ENCODE measurements around the gene MAP7D1.
A peak's percentile ranks its signal among the peaks of the same experiment; 100 is the strongest.

MAP7D1 gene

GRCh38 chr1:36155408-36156328, at the start of gene MAP7D1:
TSS of gene MAP7D1 (plus strand) at chr1:36156160. CDS start at chr1:36156418, 258 bp downstream.
- DNase-seq = peak; percentile 72 to 98 (median 88)
- intact Hi-C loops (cut with DNase I) = loop anchor here (10.0 kb wide), 1 partner anchor 209 kb away; no protein-coding TSS in a partner anchor

- intact Hi-C loops (cut with DNase I) = no loop called here
Observed at GRCh38 chr1:36106269-36106668, 49.7 kb upstream of the MAP7D1 start.

DNA sequence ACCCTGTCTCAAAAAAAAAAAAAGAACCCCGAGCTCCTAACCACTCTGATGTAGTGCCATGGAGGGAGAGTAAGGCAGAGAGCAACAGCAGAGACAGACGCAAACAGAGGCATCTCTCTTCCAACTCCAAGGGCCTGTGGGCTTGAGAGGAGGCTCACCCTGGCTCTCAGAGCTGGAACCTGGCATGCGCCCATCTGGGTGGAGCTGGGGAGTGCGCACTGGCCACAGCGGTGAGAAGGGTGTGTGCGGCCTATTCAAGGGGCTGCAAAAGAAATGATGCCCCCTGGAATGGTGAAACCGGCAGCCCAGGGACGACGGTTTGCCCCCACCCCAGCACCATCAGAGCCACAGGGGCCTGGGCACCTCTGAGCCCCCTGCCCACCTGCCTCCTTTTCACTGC, 48.6 kb upstream of the MAP7D1 start:
- no peak for DNase-seq

More at GRCh38 chr1:36106269-36106668, 49.7 kb upstream of the MAP7D1 start:
- DNase-seq = no peak

DNA sequence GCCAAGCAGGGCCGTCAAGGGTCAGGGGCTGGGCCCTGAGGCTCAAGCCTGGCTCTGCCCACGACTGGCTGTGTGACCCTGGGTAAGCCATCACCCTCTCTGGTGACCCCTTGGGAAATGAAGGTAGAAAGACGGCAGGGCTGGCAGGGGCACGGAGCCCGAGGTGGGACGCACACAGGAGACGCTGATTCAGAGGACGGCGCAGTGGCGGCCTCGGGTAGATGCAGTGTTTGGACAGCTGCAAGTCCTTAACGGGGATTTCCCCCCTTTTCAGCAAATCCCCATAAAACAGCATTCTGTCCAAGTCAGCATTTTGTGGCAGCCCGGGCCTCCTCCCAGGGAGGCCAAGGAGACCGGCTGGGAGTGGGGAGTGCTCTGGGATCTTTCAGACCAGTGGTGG, 47.6 kb upstream of the MAP7D1 start:
- intact Hi-C loops (cut with DNase I) = no loop called here
- DNase-seq = no peak

More for the DNA sequence above, 48.6 kb upstream of the MAP7D1 start:
- intact Hi-C loops (cut with DNase I) = no loop called here

- DNase-seq = no peak
- intact Hi-C loops (cut with DNase I) = no loop called here
Observed at GRCh38 chr1:36109041-36109679, 46.8 kb upstream of the MAP7D1 start.

GRCh38 chr1:36111151-36111550, 44.8 kb upstream of the MAP7D1 start:
- intact Hi-C loops (cut with DNase I) = no loop called here
- DNase-seq = no peak

DNA sequence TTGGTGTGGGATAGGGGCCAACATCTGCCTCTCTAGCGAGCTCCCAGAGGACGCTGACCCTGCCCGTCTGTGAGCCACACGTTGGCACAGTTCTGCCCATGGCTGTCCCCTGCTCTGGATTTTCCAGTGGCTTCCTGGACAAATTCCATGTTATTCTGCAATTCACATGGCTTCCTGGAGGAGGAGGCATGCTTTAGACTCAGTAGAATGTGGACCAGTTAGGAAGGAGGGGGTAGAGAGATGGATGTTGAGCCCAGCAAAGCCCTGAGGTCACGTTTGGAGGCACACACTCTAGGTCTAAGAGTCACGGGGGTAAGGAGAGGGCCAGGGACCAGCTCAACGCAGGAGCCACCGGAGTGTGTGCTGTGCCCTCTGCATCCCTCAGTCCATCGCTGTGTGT, 43.1 kb upstream of the MAP7D1 start:
- DNase-seq = no peak
- intact Hi-C loops (cut with DNase I) = no loop called here

DNA sequence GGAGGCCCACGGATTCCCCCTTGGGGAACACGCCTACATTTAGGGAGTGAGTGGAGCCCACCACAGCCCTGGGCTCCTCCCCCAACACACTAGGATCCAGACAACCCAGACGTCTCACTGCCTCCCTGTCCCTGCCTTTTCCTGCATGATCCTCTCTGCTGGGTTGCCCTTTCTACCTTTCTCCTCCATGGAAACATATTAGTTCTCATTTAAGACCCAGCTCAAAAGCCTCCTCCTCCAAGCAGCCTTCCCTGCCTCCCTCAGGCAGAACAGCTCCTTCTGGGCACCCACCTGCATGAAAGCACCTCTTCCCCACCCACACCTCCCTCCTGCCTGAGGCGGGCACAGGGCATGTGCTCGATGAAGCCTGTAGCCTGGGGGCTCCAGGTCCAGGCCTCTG, 41.6 kb upstream of the MAP7D1 start:
- no peak for DNase-seq
- intact Hi-C loops (cut with DNase I) = no loop called here

DNA sequence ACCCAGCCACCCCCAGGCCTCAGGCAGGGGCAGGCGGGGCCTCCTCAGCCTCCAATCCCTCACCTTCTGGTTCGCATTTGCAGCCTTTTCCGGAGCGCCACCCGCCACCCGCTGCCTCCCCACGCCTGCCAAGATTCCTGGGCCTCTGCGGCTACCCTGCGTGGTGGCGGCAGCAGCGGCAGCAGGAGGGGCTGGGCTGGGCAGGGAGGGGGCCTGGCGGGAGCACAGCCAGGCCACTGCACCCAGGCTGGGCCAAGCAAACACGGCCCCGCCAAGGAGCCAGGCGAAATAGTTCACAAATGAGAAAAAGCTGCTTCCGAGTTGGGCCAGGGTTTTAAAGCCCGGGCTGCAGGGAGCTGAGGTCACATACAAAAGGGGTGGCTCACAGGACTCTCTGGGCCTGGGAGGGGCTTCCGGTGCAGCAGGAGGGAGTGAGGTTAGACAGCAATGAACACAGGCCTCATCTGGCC, 40.7 kb upstream of the MAP7D1 start:
- peak in 1 of 10 donors; percentile 34 for DNase-seq
- intact Hi-C loops (cut with DNase I) = no loop called here

DNA sequence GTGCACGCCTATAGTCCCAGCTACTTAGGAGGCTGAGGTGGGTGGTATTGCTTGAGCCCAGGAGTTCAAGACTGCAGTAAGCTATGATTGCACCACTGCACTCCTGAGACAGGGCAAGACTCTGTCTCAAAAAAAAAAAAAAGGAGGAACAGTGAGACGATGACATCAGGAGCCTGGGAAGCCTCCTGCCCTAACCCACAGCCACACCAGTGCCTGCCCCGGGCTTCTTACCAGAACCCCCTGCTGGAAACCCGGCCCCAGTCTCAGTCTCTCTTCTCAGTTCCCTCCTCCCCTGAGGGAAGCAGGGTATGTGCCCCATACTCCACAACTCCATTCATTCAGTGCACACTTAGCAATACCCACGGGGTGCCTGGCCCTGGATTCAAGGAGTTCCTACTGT, 40.0 kb upstream of the MAP7D1 start:
- intact Hi-C loops (cut with DNase I) = no loop called here
- no peak for DNase-seq

GRCh38 chr1:36116901-36117300, 39.1 kb upstream of the MAP7D1 start:
- no peak for DNase-seq
- intact Hi-C loops (cut with DNase I) = no loop called here

DNA sequence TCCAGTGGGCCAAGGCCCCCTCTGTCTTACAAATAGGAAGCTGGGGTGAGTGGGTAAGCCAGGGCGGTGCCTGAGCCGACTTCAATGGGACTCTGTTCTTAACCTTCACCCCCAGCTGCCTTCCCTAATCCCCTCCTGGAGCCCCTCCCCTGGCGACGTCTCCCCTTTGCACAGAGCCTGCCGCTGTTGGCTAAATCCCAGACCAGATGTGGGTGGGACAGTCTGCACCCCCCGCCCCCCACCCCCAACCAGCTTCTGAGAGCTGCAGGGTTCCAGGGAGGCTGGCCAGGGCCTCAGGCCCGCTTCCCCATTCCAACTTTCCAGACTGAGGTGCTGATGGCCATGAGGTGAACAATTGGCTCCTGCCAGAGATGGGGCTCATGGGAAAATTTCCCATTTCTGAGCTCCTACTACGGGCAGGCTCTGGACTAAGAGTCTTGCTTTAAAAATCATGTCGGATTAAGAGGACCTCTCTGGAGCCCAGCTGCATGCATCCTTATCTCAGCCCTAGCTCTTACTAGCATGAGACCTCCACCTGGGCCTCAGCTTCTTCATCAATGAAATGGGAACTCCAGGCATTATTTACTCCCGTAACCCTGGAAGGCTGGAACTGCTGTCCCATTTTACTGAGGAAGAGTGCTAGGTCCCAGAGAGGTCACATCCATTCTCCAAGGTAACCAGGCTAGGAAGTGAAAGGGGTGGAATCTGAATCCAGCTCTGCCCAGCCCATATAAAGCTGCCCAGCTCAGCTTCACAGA, 37.3 kb upstream of the MAP7D1 start:
- DNase-seq = no peak
- intact Hi-C loops (cut with DNase I) = no loop called here

DNA sequence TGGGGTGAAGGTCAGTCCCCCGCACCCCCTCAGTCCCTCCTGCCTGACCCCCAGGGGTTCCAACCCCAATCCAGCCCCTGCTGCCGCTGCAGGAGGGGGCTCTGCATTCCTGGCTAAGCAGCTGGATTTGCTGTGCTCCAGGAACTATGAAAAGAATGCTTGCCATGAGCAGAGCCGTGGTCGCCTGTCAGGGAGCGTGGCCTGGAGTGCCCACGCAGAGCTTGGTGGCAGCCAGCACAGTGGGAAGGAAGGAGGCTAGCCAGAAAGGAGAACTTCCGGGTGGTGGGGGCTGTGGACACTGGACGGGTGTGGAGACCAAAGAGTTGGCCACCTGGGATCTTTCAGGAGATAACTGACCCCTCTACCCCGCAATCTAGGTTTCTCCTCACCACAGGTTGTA, 36.5 kb upstream of the MAP7D1 start:
- no peak for DNase-seq
- intact Hi-C loops (cut with DNase I) = no loop called here

GRCh38 chr1:36122062-36123030, 33.6 kb upstream of the MAP7D1 start:
- DNase-seq = no peak
- intact Hi-C loops (cut with DNase I) = no loop called here

DNA sequence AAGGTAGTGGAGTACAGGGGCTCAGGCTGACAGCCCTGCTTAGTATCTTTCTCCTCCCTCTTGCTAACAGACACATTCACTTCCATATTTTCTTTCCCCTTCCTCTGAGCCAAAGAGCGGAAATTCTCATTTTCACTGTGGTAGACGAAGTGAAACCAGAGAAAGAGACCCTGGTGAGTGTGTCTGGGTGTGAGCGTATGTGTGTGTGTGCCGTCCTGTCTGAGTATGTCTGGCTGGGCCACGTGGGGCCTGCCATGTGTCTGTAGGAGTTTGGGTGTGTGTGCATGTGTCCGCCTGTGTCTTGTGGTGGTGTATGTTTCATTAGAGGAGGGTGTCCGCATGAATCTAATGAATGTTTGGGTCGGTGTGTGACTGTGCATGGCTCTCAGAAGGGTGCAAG, 32.6 kb upstream of the MAP7D1 start:
- peak in 1 of 10 donors; percentile 8 for DNase-seq
- intact Hi-C loops (cut with DNase I) = no loop called here

DNA sequence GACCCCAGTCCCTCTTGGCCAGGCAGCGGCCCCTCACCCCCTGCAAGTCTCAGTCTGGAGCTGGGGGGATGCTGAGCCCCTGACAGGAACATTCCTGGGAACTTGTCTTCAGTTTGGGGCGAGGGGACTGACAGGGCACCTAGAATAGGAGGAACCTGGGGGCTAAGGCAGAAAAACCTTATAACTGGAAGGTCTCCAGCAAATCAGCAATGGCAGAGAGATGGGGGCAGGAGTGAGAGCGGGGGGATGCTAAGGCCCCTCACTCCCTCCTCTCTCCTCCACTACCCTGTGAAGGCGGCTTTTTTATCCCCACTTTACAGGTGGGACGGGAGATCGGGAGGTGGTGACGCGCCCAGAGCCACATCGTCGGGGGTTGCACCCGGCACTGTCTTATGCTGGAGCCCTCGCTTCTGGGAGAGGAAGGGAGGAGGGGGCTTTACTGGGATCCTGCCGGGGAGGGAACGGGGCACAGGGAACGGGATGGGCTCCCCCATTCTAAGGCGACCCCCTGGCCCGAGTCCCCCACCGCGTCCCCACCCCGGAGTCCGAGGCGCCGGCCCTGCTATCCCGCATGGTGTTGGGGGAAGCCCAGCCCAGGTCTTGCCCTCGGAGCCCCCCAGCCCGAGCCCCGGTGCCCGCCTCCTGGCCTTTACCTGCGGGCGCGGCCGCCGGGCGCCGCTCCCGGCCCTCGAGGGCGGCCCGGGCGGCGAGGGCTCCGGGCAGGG, 31.4 kb upstream of the MAP7D1 start:
- no peak for DNase-seq
- intact Hi-C loops (cut with DNase I) = no loop called here

DNA sequence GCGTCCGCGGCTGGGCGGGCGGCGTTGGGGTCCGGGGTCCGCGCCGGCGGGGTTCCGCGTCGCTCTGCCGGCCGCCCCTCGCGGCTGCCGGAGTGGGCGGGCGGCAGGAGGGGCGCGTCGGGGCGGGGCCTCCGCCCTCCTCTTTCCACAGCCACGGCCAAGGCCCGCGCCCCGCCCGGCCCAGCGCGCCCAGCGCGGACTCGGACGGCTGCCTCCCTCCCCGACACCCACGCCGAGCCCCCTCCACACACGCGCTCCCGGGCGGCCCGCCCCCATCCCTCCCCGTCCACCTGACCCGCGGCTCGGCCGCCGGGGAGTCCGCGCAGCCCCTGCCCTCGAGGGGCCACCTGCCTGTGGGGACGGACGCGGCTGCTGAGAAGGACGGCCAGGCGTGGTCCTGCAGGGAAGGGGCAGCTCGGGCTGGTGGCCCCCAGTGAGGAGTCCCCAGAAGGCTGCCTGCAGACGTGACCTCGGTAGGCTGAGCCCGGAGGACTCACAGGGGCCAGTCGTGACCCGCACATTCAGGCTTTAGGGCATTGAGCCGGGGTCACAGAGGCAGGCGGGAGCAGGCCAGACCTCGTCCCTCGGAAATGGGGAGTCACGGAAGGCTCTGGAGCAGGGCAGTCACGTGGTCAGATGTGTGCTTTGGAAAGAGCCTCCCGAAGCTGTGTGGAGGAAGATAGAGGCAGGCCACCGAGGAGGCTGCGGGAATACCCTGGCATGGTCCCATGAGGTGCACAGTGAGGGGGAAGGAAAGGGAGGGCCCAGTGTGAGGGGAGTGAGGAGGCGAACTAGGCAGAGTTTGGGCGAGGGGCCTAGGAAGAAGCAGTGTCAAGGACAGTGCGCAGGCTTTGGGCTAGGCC, 30.6 kb upstream of the MAP7D1 start, which contains the start of gene COL8A2:
Gene COL8A2 (minus strand): TSS at position 94 of the 863 bp plus-strand sequence. CDS start 24,980 bp downstream, outside the sequence.
- peak in 1 of 10 donors; percentile 80 for DNase-seq
- intact Hi-C loops (cut with DNase I) = no loop called here
